GM21576 (cell line): Measurements from ENCODE around the gene C16orf46.
"Not testable (repeated sequence)": the region's sequence is repeated elsewhere in the genome, so short reads cannot be mapped to it uniquely, and the experiment has no call there.

ENCODE experiments used
- ATAC-seq: cut with Tn5 transposase; IDR thresholded peaks from one replicate; pipeline ENCODE4 v1.9.1; 2021; ENCODE audit warnings: mild to moderate bottlenecking, moderate library complexity; ENCODE audit not compliant: unreplicated experiment

The C16orf46 gene

GRCh38 chr16:81077076-81077940 lies at the start of gene C16orf46:
TSS of gene C16orf46 (minus strand) at chr16:81077238. CDS start at chr16:81063955, 13,283 bp downstream.
- ATAC-seq = peak; percentile 95

- no peak for ATAC-seq
Observed at GRCh38 chr16:81123092-81123852, 46.2 kb upstream of the C16orf46 start.

- no peak for ATAC-seq
Observed at GRCh38 chr16:81121474-81121990, 44.5 kb upstream of the C16orf46 start.

DNA sequence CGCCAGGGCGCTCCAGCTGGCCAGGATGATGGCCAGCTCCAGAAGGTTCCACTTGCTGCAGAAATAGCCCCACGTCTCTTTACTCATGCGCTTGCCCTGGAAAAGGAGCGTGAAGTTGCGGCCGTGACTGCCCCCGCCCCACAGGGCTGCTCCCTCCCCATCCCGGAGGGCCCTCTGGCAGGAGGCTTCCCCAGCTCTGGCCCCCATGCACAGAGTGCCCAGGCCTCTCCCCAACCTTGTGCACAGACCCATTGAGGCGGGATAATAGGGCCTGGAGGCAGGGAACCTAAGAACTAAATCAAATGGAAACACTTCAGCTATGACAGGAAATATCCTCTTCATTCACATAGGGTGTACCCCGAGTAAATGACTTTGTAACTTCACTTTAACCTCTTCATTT lies 40.4 kb upstream of the C16orf46 start:
- ATAC-seq = no peak

DNA sequence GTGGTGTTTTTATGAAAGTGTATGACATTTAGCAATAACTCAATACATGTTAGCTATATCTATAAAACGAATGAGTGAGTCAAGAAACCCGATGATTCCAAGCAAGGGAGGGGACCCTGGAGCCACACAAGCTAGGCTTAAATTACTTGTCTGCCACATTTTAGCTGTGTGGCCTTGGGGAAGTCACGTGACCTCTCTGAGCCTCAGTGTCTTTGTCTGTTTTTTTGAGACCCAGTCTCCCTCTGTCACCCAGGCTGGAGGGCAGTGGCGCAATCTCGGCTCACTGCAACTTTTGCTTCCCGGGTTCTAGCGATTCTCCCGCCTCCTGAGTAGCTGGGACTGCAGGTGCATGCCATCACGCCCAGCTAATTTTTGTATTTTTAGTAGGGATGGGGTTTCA lies 39.2 kb upstream of the C16orf46 start:
- ATAC-seq = no peak

DNA sequence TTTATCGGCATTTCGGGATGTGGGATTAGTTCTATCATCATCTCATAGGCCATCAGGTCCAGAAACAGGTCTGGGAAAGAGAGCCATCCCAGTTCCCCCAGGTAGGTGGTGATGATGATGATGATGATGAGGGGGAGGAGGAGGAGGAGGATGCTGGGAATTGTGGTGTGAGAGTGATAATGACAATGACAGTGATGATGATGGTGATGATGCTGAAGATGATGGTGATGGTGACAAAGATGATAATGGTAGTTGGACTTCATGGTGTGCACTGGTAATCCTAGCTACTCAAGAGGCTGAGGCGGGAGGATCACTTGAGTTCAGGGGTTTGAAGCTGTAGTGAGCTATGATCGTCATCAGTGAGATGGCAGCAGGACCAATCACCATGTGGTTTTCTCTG lies 35.4 kb upstream of the C16orf46 start:
- no peak for ATAC-seq

DNA sequence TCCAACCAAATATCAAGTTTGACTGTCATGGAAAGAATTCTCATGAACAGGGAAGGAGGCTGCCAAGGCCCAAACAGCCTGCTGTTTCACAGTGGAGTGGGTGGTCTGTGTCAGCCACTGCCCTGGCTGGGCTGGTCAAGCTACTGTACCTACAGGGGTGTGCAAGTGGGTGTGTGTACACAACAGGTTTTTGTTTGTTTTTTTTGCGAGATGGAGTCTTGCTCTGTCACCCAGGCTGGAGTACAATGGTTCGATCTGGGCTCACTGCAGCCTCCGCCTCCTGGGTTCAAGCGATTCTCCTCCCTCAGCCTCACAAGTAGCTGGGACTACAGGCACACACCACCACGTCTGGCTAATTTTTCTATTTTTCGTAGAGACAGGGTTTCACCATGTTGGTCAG lies 32.2 kb upstream of the C16orf46 start:
- ATAC-seq = not testable (repeated sequence)

GRCh38 chr16:81107511-81107910 lies 30.5 kb upstream of the C16orf46 start:
- ATAC-seq = no peak

- ATAC-seq = no peak
Observed at GRCh38 chr16:81106826-81107503, 29.9 kb upstream of the C16orf46 start.

- ATAC-seq = no peak
Observed at GRCh38 chr16:81105946-81106345, 28.9 kb upstream of the C16orf46 start.

GRCh38 chr16:81101702-81102101 lies 24.7 kb upstream of the C16orf46 start:
- ATAC-seq = no peak

DNA sequence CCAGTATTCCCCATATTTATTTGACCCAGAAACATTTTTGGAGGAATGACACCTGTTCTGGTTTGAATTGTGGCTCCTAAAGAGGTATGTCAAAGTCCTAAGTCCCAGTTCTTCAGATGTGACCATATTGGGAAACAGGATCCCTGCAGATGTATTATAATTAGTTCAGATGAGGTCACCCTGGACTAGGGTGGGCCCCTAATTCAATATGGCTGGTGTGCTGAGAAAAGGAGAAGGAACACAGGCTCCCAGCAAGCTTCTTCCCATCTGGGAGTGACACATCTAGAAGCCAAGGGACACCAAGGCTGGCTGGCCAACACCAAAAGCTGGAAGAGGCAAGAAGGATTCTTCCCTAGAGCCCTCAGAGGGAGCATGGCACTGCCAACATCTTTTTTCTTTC lies 22.9 kb upstream of the C16orf46 start:
- ATAC-seq = no peak

- no peak for ATAC-seq
Observed at GRCh38 chr16:81097230-81097629, 20.2 kb upstream of the C16orf46 start.

DNA sequence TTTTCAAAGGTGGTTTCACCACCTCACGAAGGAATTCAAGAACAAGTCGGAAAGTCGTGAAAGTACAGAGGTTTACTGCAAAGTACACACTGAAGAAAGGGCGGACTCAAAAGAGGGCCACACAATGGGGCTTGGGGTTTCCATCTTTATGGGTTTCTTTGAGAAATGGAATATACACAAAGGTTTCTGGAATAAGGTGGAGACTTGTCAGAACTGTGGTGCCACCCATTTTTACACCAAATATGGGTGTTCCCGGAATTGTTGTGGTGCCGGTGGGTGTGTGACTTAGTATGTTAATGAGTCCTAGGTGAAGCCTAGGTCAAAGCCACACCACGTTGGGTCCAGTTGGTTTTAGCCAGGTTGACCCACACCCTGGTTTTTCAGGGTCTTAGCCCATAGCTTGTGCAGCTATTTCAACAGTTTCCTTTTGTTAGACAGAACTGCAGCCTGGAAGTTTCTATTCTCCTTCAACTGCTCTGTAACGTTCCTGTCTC lies 19.7 kb upstream of the C16orf46 start:
- no peak for ATAC-seq

DNA sequence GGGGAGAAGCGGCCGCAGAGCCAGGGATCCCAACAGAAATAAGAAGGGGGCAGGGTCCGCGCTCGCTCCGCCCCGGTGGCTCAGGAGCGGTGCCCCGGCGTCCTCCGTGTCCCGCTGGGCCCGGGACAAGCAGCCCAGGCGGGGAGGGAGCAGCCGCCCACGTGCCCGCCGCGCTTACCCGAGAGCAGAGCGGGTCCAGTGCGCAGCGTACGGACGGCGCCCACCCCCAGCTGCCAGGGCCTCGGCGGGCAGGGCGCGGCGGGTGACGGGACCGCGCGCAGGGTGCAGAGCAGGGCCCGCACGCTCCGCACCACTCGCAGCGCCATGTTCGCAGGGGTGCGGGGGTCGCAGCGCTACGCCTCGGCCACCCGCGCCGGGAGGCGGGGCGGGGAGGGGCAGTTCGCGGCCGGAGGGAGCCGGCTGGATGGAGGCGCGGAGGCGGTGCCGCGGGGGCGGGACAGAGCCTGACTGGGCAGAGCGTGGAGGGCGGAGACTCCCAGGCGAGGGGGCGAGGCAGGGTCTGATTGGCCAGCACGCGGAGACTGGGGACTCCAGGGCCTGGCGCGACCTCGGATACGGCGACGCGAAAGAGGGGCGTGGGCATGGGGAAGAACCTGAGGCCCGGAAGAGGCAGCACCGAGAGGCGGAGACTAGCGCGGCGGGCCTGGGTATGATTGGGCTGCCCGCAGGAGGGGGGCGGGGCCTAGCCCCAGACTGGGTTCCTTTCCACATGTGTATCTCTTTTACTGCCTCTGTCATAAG lies 19.1 kb upstream of the C16orf46 start, which contains the start of gene GCSH:
GCSH (minus strand) TSS at position 443 of the 762 bp plus-strand sequence; CDS start at position 326, 117 bp downstream.
- peak; percentile 99 for ATAC-seq

- ATAC-seq = peak; percentile 0
Observed at GRCh38 chr16:81095653-81095952, 18.6 kb upstream of the C16orf46 start.

DNA sequence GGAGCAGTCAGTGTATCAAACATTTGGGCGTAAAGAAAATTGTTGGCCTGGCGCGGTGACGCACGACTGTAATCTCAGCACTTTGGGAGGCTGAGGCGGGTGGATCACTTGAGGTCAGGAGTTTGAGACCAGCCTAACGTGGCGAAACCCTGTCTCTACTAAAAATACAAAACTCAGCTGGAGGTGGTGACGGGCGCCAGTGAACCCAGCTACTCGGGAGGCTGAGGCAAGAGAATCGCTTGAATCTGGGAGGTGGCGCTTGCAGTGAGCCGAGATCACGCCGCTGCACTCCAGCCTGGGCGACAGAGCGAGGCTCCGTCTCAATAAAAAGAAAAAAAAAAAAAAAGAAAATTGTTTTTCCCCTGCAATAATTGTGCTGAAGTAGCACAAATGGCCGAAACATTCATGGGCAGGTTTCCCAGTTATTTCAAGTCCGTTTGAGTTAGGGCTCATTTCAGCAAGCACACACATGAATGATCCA lies 17.8 kb upstream of the C16orf46 start:
- no peak for ATAC-seq

DNA sequence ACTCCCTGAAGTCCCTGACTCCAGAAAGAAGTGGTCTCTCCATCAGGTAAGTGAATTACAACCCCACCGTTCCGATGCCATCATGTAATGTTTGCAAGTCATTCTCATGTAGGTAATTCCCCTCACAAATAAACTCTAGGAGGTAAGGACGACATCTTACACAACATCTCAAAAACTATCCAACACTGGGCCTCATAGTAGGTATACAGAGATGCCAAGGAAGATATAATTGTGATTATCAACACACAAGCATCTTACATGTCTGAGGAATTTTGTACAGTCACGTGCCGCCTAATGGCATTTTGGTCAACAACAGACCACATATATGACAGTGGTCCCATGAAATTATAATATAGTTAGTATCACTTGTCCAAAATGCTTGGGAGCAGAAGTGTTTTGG lies 11.8 kb upstream of the C16orf46 start:
- ATAC-seq = no peak

GRCh38 chr16:81081014-81081413 lies 4.0 kb upstream of the C16orf46 start:
- no peak for ATAC-seq

DNA sequence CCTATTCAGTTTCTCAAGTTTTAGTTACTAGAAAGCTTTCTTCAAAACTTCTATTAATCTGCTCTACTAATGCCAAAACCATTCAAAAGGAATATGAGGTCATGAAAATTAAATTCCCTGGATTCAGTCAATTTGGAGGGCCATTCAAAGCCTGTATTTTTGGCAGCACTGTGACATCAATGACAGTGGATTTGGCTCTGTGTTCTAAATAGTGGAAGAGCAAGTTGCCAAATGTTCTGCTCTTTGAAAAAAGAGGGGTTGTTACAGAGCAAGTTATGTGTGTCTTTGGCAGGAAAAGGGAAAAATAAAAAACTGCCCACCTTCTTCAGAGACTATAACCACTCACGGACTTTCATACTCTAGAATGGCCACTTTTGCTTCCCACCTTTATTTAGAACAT lies 3.2 kb upstream of the C16orf46 start:
- ATAC-seq = no peak
